ENCODE data around the gene TNK2.

GRCh38 chr3:195918176-195918575, 9.8 kb upstream of the TNK2 start:
- TF ChIP-seq CTCF (IDR thresholded peaks at IDR 0.05 in 4 of 5, conservative IDR thresholded peaks at IDR 0.05 in 1 of 5) (no peak), POLR2A (IDR thresholded peaks at IDR 0.05) (no peak)

Data from gastrocnemius medialis (tissue), 4 donors.